GM23248 (cell line): ENCODE results near the gene RTN4R.
"Not testable (repeated sequence)": the region's sequence is repeated elsewhere in the genome, so short reads cannot be mapped to it uniquely, and the experiment has no call there.

Source experiments
- EZH2 ChIP-seq: fragments of 200-600 bp; sonication (generic); IDR thresholded peaks from 2 replicates; pipeline ENCODE4 v1.6.1; 2018; ENCODE audit warnings: antibody characterized with exemption, mild to moderate bottlenecking; ENCODE audit not compliant: insufficient read depth, poor library complexity, severe bottlenecking
- EZH2phosphoT487 ChIP-seq: fragments of 200-600 bp; sonication (generic); IDR thresholded peaks from 2 replicates; pipeline ENCODE4 v1.6.1; 2018; ENCODE audit warnings: antibody characterized with exemption, moderate library complexity, mild to moderate bottlenecking, low read depth; ENCODE audit not compliant: insufficient read depth

- TF ChIP-seq EZH2, EZH2phosphoT487: not testable (repeated sequence)
Observed at GRCh38 chr22:20278726-20279490, 10.8 kb upstream of the RTN4R start.
